ENCODE measurements around the gene HS6ST3.

The HS6ST3 gene

GRCh38 chr13:96342852-96343465 is 253.1 kb downstream of the HS6ST3 start:
- DNase-seq: no peak

- no peak for DNase-seq
Measured at GRCh38 chr13:96346921-96347320, 257.0 kb downstream of the HS6ST3 start.

- DNase-seq: no peak
Measured at GRCh38 chr13:96373597-96373996, 283.7 kb downstream of the HS6ST3 start.

- no peak for DNase-seq
Measured at GRCh38 chr13:96377835-96378234, 287.9 kb downstream of the HS6ST3 start.

GRCh38 chr13:96379967-96380366 is 290.1 kb downstream of the HS6ST3 start:
- DNase-seq: no peak

- DNase-seq: no peak
Measured at GRCh38 chr13:96381681-96382080, 291.8 kb downstream of the HS6ST3 start.

GRCh38 chr13:96388598-96388997 is 298.7 kb downstream of the HS6ST3 start:
- no peak for DNase-seq

GRCh38 chr13:96391606-96392005 is 301.7 kb downstream of the HS6ST3 start:
- DNase-seq: no peak

GRCh38 chr13:96397807-96398206 is 307.9 kb downstream of the HS6ST3 start:
- no peak for DNase-seq

- DNase-seq: no peak
Measured at GRCh38 chr13:96398486-96398885, 308.6 kb downstream of the HS6ST3 start.

- no peak for DNase-seq
Measured at GRCh38 chr13:96403241-96403640, 313.3 kb downstream of the HS6ST3 start.

GRCh38 chr13:96403651-96404050 is 313.7 kb downstream of the HS6ST3 start:
- DNase-seq: no peak

- DNase-seq: no peak
Measured at GRCh38 chr13:96415831-96416385, 326.0 kb downstream of the HS6ST3 start.

GRCh38 chr13:96417939-96418685 is 328.2 kb downstream of the HS6ST3 start:
- no peak for DNase-seq

GRCh38 chr13:96421314-96421713 is 331.4 kb downstream of the HS6ST3 start:
- no peak for DNase-seq

- no peak for DNase-seq
Measured at GRCh38 chr13:96422002-96422401, 332.1 kb downstream of the HS6ST3 start.

- DNase-seq: no peak
Measured at GRCh38 chr13:96426167-96426566, 336.3 kb downstream of the HS6ST3 start.

- no peak for DNase-seq
Measured at GRCh38 chr13:96428911-96429310, 339.0 kb downstream of the HS6ST3 start.

- DNase-seq: no peak
Measured at GRCh38 chr13:96431044-96431581, 341.2 kb downstream of the HS6ST3 start.

GRCh38 chr13:96444676-96445075 is 354.8 kb downstream of the HS6ST3 start:
- no peak for DNase-seq

GRCh38 chr13:96449920-96450319 is 360.0 kb downstream of the HS6ST3 start:
- no peak for DNase-seq

GRCh38 chr13:96450326-96451020 is 360.6 kb downstream of the HS6ST3 start:
- DNase-seq: no peak

GRCh38 chr13:96454466-96454865 is 364.6 kb downstream of the HS6ST3 start:
- no peak for DNase-seq

All from bone marrow (tissue), 2 donors.